PFSK-1 (cell line): Measurements from ENCODE around the gene B3GALT6.

Experiments
- POLR2AphosphoS5 ChIP-seq: IDR thresholded peaks from 2 replicates; pipeline ENCODE4 v1.6.1; 2012; ENCODE audit warnings: low read depth, mild to moderate bottlenecking, control low read depth, low read length, moderate library complexity
- SIN3A ChIP-seq: IDR thresholded peaks from 2 replicates; pipeline ENCODE4 v1.6.1; 2012; ENCODE audit warnings: mild to moderate bottlenecking, low read length, moderate library complexity, borderline replicate concordance; ENCODE audit not compliant: insufficient read depth
- TAF1 ChIP-seq: IDR thresholded peaks from 2 replicates; pipeline ENCODE4 v1.6.1; 2012; ENCODE audit warnings: low read length, control low read depth, borderline replicate concordance; ENCODE audit not compliant: insufficient read depth
- TF ChIP-seq, protein P1 (sequence below), 2 experiments: IDR thresholded peaks; 2 replicates each; pipeline versions ENCODE4 v1.6.1 to v1.8.0; 2011 to 2012; ENCODE audit warnings: low read depth in 2 of 2, low read length in 2 of 2, control low read depth in 1 of 2, inconsistent platforms in 1 of 2, mild to moderate bottlenecking in 1 of 2, moderate library complexity in 1 of 2; ENCODE audit not compliant: insufficient read depth in 1 of 2

DNA sequence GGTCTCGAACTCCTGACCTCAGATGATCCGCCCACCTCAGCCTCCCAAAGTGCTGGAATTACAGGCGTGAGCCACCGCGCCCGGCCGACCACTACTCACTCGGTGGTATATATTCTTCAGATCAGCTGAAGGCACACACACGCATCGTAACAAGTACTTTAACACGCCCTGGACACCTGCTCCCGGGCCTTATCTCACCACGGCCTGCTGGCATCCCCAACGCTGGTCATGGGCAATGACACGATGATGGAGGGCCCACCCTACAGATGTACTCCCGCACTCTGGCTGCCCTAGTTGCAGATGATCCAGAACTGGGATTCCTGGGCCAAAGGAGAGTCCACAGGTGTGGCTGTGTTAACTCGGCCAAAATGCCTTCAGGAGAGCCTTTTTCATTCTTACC lies 30.0 kb downstream of the B3GALT6 start:
- TF ChIP-seq, protein P1, sequence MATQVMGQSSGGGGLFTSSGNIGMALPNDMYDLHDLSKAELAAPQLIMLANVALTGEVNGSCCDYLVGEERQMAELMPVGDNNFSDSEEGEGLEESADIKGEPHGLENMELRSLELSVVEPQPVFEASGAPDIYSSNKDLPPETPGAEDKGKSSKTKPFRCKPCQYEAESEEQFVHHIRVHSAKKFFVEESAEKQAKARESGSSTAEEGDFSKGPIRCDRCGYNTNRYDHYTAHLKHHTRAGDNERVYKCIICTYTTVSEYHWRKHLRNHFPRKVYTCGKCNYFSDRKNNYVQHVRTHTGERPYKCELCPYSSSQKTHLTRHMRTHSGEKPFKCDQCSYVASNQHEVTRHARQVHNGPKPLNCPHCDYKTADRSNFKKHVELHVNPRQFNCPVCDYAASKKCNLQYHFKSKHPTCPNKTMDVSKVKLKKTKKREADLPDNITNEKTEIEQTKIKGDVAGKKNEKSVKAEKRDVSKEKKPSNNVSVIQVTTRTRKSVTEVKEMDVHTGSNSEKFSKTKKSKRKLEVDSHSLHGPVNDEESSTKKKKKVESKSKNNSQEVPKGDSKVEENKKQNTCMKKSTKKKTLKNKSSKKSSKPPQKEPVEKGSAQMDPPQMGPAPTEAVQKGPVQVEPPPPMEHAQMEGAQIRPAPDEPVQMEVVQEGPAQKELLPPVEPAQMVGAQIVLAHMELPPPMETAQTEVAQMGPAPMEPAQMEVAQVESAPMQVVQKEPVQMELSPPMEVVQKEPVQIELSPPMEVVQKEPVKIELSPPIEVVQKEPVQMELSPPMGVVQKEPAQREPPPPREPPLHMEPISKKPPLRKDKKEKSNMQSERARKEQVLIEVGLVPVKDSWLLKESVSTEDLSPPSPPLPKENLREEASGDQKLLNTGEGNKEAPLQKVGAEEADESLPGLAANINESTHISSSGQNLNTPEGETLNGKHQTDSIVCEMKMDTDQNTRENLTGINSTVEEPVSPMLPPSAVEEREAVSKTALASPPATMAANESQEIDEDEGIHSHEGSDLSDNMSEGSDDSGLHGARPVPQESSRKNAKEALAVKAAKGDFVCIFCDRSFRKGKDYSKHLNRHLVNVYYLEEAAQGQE (IDR thresholded peaks at IDR 0.05; ENCODE audit: insufficient read depth in 1 of 2, low read depth in 2 of 2, low read length in 2 of 2): no peak
- no peak for TF ChIP-seq TAF1
- no peak for TF ChIP-seq POLR2AphosphoS5
- no peak for TF ChIP-seq SIN3A
